ENCODE results near the gene HSD11B1L.

DNA sequence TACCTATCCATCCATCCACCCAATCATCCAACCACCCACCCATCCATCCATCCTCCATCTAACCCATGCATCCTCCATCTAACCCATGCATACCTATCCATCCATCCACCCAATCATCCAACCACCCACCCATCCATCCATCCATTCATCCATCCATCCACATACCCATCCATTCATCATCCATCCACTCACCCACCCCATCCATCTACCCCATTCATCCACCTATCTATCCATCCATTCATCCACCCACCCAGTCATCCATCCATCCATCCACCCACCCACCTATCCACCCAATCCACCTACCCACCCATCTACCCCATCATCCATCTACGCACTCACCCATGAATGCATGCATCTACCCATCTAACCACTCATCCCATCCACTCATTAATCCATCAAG, 7.1 kb upstream of the HSD11B1L start:
- TF ChIP-seq CTCF (IDR thresholded peaks at IDR 0.05 in 2 of 3, conservative IDR thresholded peaks at IDR 0.05 in 1 of 3; ENCODE audit: borderline replicate concordance in 1 of 3, insufficient read depth in 1 of 3, low read depth in 2 of 3, low read length in 2 of 3) = no peak
- TF ChIP-seq FOSL1 (IDR thresholded peaks at IDR 0.05; ENCODE audit: low read depth) = no peak
- no peak for TF ChIP-seq MAX (IDR thresholded peaks at IDR 0.05)
- TF ChIP-seq CEBPB (IDR thresholded peaks at IDR 0.05; ENCODE audit: low read depth) = no peak
- TF ChIP-seq POLR2A (IDR thresholded peaks at IDR 0.05; ENCODE audit: borderline replicate concordance, extremely low read depth, insufficient read depth, insufficient read length) = no peak
- no peak for TF ChIP-seq EZH2 (IDR thresholded peaks at IDR 0.05)
- TF ChIP-seq ATF3 (IDR thresholded peaks at IDR 0.05) = no peak
- no peak for TF ChIP-seq EZH2phosphoT487 (IDR thresholded peaks at IDR 0.05; ENCODE audit: borderline replicate concordance)
- no peak for TF ChIP-seq ZNF274 (IDR thresholded peaks at IDR 0.05; ENCODE audit: low read depth, low read length)
- no peak for TF ChIP-seq YY1 (IDR thresholded peaks at IDR 0.05; ENCODE audit: extremely low read depth, insufficient replicate concordance, low read depth, low read length)
- TF ChIP-seq POLR2AphosphoS5 (IDR thresholded peaks at IDR 0.05; ENCODE audit: low read depth, low read length) = no peak
